Measurements from ENCODE around the gene GOLGB1.

Gene GOLGB1

GRCh38 chr3:121768452-121768851 lies 18.9 kb upstream of the GOLGB1 start:
- no peaks in the 10 kb centered on the region for H3K4me1 ChIP-seq (ENCODE audit: low read depth, poor library complexity, severe bottlenecking)
- no peaks in the 10 kb centered on the region for H4K20me1 ChIP-seq (ENCODE audit: insufficient read depth)
- TF ChIP-seq CTCF (conservative IDR thresholded peaks at IDR 0.05; ENCODE audit: low read depth, low read length) = no peak
- no peaks in the 10 kb centered on the region for H3K27me3 ChIP-seq (ENCODE audit: insufficient read depth, low read depth)
- no peak overlapping the region for H3K9ac ChIP-seq
- H3K79me2 ChIP-seq (ENCODE audit: insufficient read depth, low read depth) = no peaks in the 10 kb centered on the region
- no peak overlapping the region for H3K27ac ChIP-seq
- no peak overlapping the region for H2AFZ ChIP-seq (ENCODE audit: low read depth)
- H3K4me3 ChIP-seq (IDR thresholded peaks at IDR 0.05; ENCODE audit: insufficient read depth, low read depth, low read length) = no peak overlapping the region
- H3K36me3 ChIP-seq (ENCODE audit: insufficient read depth) = peaks cover 7% of the 10 kb centered on the region; the same call in 1 of the 2 replicates
- no peak overlapping the region for H3K4me2 ChIP-seq

DNA sequence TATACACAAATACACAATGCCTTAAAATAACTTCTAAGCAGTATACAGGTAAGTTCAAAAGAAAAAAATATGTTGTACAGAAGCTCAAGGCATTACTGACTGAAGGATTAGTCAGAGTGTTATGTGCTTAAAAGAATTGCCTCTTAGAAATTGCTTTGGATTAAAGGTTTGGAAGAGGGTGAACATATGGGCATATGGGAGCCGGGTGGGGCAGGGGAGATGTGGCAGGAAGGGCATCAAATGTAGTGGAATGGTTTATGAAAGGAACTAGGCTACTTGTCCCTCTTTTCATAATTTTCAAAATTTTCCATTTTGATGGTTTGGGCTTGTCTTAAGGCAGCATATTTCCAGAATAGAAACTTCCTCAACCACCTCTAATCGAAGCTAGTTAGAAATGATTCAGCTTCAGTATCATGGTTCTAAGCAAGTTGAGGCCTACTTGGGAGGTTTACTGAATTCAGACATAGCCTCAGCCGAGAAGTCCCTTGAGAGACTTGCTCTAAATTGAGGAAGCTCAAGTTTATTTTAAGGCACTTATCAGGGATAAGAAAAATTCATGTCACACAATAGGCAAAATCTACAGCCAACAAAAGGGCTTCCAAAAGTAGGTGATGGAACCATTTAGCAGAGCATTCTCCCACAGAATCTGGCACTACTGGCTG lies 10.1 kb upstream of the GOLGB1 start:
- no peak overlapping the region for H3K9ac ChIP-seq
- no peak for TF ChIP-seq CTCF (conservative IDR thresholded peaks at IDR 0.05; ENCODE audit: low read depth, low read length)
- H3K79me2 ChIP-seq (ENCODE audit: insufficient read depth, low read depth) = no peaks in the 10 kb centered on the region
- no peaks in the 10 kb centered on the region for H4K20me1 ChIP-seq (ENCODE audit: insufficient read depth)
- no peaks in the 10 kb centered on the region for H3K27me3 ChIP-seq (ENCODE audit: insufficient read depth, low read depth)
- no peak overlapping the region for H2AFZ ChIP-seq (ENCODE audit: low read depth)
- H3K4me2 ChIP-seq = no peak overlapping the region
- no peak overlapping the region for H3K27ac ChIP-seq
- H3K36me3 ChIP-seq (ENCODE audit: insufficient read depth) = no peaks in the 10 kb centered on the region
- H3K4me1 ChIP-seq (ENCODE audit: low read depth, poor library complexity, severe bottlenecking) = no peaks in the 10 kb centered on the region
- H3K4me3 ChIP-seq (IDR thresholded peaks at IDR 0.05; ENCODE audit: insufficient read depth, low read depth, low read length) = no peak overlapping the region

DNA sequence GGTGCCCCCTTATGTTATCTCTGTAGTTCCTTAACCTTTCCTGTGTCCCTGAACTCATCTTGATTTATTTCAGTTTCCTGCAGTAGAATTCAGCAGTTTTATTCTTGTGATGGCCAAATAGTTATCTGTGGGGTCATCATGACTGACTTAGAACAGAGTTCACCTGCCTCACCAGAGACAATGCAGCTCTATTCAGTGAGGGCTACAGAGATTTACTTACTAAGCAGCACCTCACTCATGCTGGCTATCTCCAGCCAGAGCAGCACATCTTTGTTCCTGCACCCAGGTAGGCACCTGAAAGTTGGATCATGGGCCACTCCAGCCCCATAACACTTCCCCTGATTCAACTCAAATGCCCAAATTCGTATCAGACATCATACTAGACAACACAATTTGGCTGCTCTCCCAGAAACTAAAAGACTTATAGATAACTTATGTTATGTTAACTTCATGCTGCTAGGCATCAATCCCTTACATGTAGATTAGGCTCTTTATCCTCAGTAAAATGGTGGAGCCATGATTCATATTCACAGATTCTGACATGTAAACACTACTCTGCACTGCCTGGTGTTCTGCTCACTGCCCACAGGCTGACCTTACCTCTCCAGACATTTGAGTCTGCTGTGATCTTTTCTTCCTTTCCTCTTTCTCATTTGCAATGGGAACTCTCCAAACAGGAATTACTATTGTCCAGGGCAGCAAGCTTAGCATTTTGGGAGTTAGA lies 9.3 kb upstream of the GOLGB1 start:
- Histone ChIP-seq H3K36me3 (ENCODE audit: insufficient read depth) (no peaks in the 10 kb centered on the region), H3K4me2 (no peak overlapping the region), H2AFZ (ENCODE audit: low read depth) (no peak overlapping the region), H3K27me3 (ENCODE audit: insufficient read depth, low read depth) (no peaks in the 10 kb centered on the region), H3K9ac (no peak overlapping the region), H3K4me1 (ENCODE audit: low read depth, poor library complexity, severe bottlenecking) (no peaks in the 10 kb centered on the region), H3K27ac (no peak overlapping the region), H4K20me1 (ENCODE audit: insufficient read depth) (no peaks in the 10 kb centered on the region), H3K4me3 (IDR thresholded peaks at IDR 0.05; ENCODE audit: insufficient read depth, low read depth, low read length) (no peak overlapping the region), H3K79me2 (ENCODE audit: insufficient read depth, low read depth) (no peaks in the 10 kb centered on the region)
- TF ChIP-seq CTCF (conservative IDR thresholded peaks at IDR 0.05; ENCODE audit: low read depth, low read length) = no peak

DNA sequence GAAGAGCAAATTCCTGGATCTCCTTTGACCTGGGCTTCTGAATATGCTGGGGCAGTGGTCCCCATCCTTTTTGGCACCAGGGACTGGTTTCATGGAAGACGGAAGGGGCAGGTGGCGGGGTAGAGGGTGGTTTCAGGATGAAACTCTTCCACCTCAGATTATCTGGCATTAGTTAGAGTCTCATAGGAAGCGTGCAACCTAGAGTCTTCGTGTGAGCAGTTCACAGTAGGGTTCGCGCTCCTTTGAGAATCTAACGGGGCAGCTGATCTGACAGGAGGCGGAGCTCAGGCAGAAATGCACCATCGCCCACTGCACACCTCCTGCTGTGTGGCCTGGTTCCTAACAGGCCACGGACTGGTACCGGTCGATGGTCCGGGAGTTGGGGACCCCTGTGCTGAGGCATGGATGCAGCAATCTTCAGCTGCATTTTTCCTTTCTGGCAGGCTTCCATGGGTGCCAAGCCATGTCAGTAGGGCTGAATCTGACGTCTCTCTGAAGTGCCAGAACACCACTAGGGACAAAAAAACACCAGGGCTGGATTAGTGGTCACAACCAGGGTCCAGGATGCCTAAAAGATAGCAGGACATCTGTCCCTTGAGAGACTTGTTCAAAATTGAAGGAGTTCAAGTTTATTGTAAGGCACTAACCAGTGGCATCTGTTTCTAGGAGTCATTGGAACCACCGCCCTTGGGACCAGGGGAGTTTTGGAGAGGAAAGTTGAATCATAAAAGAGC lies 8.4 kb upstream of the GOLGB1 start:
- Histone ChIP-seq H3K4me2 (no peak overlapping the region), H3K79me2 (ENCODE audit: insufficient read depth, low read depth) (no peaks in the 10 kb centered on the region), H3K27ac (no peak overlapping the region), H3K9ac (no peak overlapping the region), H3K36me3 (ENCODE audit: insufficient read depth) (no peaks in the 10 kb centered on the region), H2AFZ (ENCODE audit: low read depth) (no peak overlapping the region), H3K4me3 (IDR thresholded peaks at IDR 0.05; ENCODE audit: insufficient read depth, low read depth, low read length) (no peak overlapping the region), H3K4me1 (ENCODE audit: low read depth, poor library complexity, severe bottlenecking) (no peaks in the 10 kb centered on the region), H3K27me3 (ENCODE audit: insufficient read depth, low read depth) (no peaks in the 10 kb centered on the region), H4K20me1 (ENCODE audit: insufficient read depth) (no peaks in the 10 kb centered on the region)
- TF ChIP-seq CTCF (conservative IDR thresholded peaks at IDR 0.05; ENCODE audit: low read depth, low read length) = no peak
